ENCODE results near the gene HMGCL.
A peak's percentile ranks its signal among the peaks of the same experiment; 100 is the strongest.
"Not testable (repeated sequence)": the region's sequence is repeated elsewhere in the genome, so short reads cannot be mapped to it uniquely, and the experiment has no call there.

HMGCL gene

DNA sequence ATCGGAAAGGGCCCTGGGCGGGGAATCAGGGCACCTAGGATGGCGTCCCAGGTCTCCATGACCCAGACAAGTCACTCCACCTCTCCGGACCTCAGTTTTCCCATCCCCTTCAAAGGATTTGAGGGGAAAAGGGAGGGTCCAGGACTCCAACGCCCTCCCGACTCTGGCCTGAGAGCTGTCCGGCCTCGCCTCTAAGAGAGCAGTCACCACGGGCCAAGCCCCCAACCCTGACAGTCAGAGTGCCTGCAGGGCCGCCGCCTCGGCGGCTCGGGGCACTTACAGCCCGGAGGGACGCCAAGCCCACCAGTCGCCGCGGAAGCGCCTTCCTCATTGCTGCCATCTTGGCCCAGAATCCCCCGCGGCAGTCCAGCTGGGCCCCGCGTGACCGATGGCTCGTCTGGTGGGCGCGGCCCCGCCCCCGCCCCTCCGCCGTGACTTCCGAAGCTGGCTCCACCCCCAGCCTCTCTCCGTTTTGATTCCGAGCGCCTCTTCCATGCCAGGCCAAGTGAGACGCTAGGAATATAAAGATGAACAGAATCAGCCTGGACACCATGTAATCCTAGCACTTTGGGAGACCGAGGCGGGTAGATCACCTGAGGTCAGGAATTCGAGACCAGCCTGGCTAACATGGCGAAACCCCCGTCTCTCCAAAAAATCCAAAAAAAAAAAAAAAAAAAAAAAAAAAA lies at the start of gene HMGCL:
TSS of gene HMGCL (minus strand) at position 354 of the 686 bp plus-strand sequence. CDS start at position 340, 14 bp downstream.
- peak; percentile 83 to 86 for DNase-seq (ENCODE audit: low read depth in 2 of 2)

GRCh38 chr1:23872421-23872820 lies 47.2 kb upstream of the HMGCL start:
- no peak for DNase-seq (ENCODE audit: low read depth in 2 of 2)

DNA sequence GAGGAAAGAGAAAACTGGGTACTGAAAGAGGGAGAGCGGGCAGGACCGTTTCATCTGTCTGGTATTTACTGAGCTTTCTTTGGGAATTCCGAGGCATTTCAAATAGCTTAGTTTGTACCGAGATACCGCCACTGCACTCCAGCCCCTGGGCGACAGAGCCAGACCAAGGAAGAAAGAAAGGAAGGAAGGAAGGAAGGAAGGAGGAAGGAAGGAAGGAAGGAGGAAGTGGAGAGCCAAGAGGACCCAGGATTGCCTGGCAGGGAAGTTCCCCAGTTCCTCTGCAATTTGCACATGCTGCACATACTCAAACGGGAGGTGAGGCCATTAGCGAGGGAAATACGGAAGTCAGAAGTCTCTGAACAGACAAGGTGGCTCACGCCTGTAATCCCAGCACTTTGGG lies 43.8 kb upstream of the HMGCL start:
- no peak for DNase-seq (ENCODE audit: low read depth in 2 of 2)

- DNase-seq (ENCODE audit: low read depth in 2 of 2): no peak
Observed at GRCh38 chr1:23868557-23869016, 43.4 kb upstream of the HMGCL start.

GRCh38 chr1:23867895-23868556 lies 42.8 kb upstream of the HMGCL start, which contains the start of gene FUCA1:
FUCA1 (minus strand) TSS chr1:23868290; CDS start chr1:23868286, 4 bp downstream.
- DNase-seq (ENCODE audit: low read depth in 2 of 2): peak; percentile 86 to 89

GRCh38 chr1:23867542-23867894 lies 42.3 kb upstream of the HMGCL start:
- no peak for DNase-seq (ENCODE audit: low read depth in 2 of 2)

- no peak for DNase-seq (ENCODE audit: low read depth in 2 of 2)
Observed at GRCh38 chr1:23865543-23865930, 40.3 kb upstream of the HMGCL start.

- DNase-seq (ENCODE audit: low read depth in 2 of 2): no peak
Observed at GRCh38 chr1:23864801-23865542, 39.7 kb upstream of the HMGCL start.

GRCh38 chr1:23862640-23863039 lies 37.4 kb upstream of the HMGCL start:
- DNase-seq (ENCODE audit: low read depth in 2 of 2): no peak

- no peak for DNase-seq (ENCODE audit: low read depth in 2 of 2)
Observed at GRCh38 chr1:23854568-23854967, 29.3 kb upstream of the HMGCL start.

DNA sequence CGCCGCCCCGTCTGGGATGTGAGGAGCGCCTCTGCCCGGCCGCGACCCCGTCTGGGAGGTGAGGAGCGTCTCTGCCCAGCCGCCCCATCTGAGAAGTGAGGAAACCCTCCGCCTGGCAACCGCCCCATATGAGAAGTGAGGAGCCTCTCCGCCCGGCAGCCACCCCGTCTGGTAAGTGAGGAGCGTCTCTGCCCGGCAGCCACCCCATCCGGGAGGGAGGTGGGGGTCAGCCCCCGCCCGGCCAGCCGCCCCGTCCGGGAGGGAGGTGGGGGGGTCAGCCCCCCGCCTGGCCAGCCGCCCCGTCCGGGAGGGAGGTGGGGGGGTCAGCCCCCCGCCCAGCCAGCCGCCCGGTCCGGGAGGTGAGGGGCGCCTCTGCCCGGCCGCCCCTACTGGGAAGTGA lies 27.9 kb upstream of the HMGCL start:
- DNase-seq (ENCODE audit: low read depth in 2 of 2): not testable (repeated sequence)

DNA sequence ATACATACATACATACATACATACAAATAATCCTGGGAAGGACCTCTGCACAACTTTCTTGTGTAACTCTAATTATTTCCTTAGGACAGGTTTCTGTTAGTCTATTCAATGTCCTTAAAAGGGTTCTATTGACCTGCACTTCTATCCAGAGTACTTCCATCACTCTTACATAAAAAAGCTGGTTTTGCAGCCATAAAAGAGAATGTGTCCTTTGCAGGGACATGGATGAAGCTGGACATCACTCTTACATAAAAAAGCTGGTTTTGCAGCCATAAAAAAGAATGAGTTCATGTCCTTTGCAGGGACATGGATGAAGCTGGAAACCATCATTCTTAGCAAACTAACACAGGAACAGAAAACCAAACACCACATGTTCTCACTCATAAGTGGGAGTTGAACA lies 26.2 kb upstream of the HMGCL start:
- not testable (repeated sequence) for DNase-seq (ENCODE audit: low read depth in 2 of 2)

DNA sequence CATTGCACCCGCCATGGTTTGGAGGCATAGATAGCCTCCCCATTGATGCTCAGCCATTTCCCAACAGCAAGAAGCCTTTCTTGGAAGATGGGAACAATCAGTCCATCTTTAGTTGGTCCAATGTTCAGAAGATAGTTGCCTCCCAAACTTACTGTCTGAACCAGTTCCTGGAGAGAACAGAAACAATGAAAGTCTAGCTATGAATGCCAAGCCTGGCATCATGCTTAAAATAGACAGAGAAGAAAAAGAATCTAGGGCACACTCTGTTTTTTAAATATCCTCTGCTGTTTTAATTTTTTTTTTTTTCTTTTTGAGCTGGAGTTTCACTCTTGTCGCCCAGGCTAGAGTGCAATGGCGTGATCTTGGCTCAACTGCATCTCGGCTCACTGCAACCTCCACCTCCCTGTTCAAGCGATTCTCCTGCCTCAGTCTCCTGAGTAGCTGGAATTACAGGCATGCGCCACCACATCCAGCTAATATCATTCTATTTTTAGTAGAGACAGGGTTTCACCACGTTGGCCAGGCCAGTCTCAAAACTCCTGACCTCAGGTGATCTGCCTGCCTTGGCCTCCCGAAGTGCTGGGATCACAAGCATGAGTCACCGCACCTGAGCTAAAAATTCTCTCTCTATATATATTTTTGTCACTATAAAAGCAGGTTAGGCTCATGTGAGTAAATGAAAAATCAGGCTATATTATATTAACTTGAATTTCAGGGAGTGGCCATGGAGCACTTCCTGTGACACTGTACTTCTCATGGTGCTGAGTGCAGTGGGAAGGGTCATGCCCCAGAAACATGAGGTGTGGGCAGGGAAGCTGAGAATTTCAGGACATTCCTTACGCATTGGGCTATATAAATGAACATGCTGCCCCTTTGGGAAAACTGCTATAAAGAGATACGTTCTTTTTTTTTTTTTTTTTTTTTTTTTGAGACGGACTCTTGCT lies 23.7 kb upstream of the HMGCL start:
- no peak for DNase-seq (ENCODE audit: low read depth in 2 of 2)

DNA sequence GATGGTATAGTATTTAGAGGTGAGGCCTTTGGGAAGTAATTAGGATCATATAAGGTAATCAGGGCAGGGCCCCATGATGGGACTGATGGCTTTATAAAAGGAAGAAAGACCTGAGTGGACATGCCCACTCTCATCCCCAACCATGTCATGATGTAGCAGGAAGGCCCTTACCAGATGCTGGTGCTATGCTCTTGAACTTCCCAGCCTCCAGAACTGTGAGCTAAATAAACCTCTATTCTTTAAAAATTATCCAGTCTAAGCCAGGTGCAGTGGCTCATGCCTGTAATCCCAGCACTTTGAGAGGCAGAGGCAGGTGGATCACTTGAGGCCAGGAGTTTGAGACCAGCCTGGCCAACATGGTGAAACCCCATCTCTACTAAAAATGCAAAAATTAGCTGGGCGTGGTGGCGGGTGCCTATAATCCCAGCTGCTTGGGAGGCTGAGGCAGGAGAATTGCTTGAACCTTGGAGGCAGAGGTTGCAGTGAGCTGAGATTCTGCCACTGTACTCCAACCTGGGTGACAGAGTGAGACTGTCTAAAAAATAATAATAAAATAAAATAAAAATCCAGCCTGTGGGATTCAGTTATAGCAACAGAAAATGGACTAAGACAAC lies 22.4 kb upstream of the HMGCL start:
- not testable (repeated sequence) for DNase-seq (ENCODE audit: low read depth in 2 of 2)

- DNase-seq (ENCODE audit: low read depth in 2 of 2): no peak
Observed at GRCh38 chr1:23845163-23845562, 19.9 kb upstream of the HMGCL start.

- no peak for DNase-seq (ENCODE audit: low read depth in 2 of 2)
Observed at GRCh38 chr1:23843644-23844043, 18.4 kb upstream of the HMGCL start.

GRCh38 chr1:23838401-23838866 lies 13.2 kb upstream of the HMGCL start:
- DNase-seq (ENCODE audit: low read depth in 2 of 2): peak; percentile 44 to 57

DNA sequence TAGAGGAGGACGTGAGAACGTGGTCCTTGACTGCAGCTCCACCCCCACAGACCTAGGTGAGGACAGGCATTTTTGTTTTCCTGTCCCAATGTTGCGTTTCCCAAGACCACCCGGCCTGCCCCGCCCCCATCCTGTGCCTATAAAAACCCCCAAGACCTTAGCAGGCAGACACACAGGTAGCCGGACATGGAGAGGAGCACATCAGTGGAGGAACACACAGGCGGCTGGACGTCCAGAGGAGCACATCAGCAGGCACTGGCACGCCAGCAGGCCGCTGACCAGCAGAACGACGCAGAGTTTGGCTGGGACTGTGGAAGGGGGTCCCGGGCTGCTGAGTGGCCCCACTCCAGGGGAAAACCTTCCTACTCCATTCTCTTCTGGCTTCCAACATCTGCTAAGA lies 12.7 kb upstream of the HMGCL start:
- no peak for DNase-seq (ENCODE audit: low read depth in 2 of 2)

DNA sequence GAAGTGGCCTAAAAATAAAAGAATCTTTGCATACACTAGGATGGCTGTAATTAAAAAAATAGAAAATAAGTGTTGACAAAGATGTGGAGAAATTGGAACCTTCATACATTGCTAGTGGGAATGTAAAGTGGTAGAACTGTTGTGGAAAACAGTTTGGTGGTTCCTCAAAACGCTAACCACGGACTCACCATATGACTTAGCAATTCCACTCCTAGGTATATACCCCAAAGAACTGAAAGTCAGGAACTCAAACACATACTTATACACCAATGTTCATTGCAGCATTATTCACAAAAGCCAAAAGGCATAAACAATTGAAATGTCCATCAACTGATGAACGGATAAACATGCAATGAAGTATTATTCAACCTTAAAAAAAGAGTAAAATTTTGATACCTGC lies 10.8 kb upstream of the HMGCL start:
- DNase-seq (ENCODE audit: low read depth in 2 of 2): no peak

DNA sequence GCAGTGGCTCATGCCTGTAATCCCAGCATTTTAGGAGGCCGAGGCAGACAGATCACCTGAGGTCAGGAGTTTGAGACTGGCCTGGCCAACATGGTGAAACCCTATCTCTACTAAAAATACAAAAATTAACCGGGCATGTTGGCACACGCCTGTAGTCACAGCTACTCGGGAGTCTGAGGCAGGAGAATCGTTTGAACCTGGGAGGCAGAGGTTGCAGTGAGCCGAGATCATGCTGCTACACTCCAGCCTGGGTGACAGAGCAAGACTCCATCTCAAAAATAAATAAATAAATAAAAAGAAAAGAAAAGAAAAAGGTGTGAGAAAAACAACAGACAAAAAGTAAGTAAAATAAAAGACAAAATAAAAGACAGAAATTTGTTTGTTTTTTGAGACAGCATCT lies 8.9 kb upstream of the HMGCL start:
- DNase-seq (ENCODE audit: low read depth in 2 of 2): not testable (repeated sequence)

DNA sequence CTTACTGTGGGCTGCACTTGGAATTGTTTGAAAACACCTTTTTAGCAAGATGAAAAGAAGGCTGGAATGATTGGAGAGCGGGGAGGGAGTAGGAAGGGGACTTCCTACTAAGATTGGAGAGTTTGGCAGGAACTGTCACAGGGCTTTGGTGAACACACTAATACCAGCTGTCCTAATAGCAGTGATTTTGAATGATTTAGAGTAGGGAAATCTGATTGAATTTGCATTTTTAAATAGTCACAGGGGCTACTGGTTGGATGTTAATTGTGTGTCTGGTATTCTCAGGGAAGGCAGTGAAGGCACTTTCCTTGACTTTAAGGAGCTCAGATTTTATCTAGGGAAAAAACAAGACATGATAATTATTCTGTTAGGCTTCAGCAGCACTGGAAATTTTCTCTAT lies 2.5 kb upstream of the HMGCL start:
- no peak for DNase-seq (ENCODE audit: low read depth in 2 of 2)

Measured in stimulated activated CD8-positive, alpha-beta memory T cell treated with anti-CD3 and anti-CD28 coated beads, Interleukin-15, amount 100 ng/mL, for 48 hours (primary cell).